Measurements from ENCODE around the gene IFITM10.

IFITM10 gene

GRCh38 chr11:1763796-1764661 is 13.6 kb upstream of the IFITM10 start, which contains the start of gene CTSD:
Gene CTSD (minus strand): TSS chr11:1763927. CDS start chr11:1763859, 68 bp downstream.
- peak; percentile 75 to 88 (median 86) for DNase-seq (ENCODE audit: low read depth in 3 of 3)

GRCh38 chr11:1763336-1763795 is 13.0 kb upstream of the IFITM10 start:
- no peak for DNase-seq (ENCODE audit: low read depth in 3 of 3)

- DNase-seq (ENCODE audit: low read depth in 3 of 3), result no peak
Observed at GRCh38 chr11:1762537-1763302, 12.3 kb upstream of the IFITM10 start.

DNA sequence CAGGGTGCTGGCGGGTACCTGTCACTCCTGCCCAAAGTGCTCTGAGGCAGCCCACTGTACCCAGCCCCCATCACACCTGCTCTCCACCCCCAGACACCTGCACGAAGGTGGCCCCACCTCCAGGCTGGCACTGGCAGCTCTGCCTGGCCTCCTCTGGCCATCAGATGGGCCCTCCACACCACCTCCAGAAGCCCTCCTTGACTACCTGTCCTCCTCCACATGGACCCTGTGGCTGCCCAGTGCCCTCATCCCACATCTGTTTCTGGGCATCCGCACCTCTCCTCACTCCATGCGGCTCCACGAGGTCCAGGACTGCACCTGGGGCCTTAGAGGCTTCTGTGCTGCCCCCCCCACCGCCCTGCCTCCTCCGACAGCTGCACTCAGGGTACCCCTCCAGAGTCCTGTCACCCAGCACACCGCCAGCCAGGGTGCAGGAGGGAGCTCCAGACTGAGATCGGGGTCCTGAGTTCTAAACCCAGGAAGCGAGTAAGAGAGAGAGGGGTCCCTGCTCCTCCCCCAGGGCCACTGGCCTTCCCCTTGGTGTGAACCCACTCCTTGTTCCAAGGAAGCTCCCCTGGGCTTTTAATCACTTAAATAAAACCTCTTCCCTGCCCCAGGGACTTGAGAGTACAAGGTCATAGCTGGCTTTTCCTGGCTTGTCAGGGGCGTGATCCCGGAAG is 11.6 kb upstream of the IFITM10 start:
- DNase-seq (ENCODE audit: low read depth in 3 of 3), result no peak

DNA sequence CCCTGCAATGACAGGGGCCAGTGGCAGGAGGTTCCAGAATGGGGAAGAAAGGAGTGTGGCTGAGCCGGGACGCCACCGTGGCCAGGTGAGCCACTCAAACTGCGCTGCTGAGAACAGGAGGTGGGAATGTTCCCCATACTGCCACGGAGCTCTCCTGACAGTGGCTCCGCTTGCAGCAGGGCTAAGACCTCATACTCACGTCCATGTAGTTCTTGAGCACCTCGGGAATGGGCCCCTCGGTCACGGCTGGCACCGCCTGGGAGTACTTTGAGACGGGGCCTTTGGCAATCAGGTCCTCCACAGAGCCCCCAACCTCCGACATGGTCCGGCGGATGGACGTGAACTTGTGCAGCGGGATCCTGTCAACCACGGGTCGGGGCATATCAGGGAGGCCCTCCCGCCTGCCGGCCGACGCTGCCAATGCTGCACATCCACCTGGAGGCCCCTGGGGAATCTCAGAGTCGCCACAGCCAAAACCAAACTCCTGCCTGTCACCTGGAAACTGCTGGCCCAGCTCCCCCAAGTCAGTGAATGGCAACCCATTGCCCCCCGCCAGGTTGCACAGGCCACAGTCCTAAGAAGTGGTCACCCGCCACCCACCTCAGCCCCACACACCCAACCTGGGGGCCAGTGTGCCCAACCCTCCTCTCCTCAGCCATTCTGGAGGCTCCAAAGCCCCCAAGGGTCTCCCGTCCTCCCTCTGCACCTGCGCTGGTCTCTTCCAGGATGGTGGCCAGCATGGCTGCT is 10.9 kb upstream of the IFITM10 start:
- DNase-seq (ENCODE audit: low read depth in 3 of 3), result no peak

DNA sequence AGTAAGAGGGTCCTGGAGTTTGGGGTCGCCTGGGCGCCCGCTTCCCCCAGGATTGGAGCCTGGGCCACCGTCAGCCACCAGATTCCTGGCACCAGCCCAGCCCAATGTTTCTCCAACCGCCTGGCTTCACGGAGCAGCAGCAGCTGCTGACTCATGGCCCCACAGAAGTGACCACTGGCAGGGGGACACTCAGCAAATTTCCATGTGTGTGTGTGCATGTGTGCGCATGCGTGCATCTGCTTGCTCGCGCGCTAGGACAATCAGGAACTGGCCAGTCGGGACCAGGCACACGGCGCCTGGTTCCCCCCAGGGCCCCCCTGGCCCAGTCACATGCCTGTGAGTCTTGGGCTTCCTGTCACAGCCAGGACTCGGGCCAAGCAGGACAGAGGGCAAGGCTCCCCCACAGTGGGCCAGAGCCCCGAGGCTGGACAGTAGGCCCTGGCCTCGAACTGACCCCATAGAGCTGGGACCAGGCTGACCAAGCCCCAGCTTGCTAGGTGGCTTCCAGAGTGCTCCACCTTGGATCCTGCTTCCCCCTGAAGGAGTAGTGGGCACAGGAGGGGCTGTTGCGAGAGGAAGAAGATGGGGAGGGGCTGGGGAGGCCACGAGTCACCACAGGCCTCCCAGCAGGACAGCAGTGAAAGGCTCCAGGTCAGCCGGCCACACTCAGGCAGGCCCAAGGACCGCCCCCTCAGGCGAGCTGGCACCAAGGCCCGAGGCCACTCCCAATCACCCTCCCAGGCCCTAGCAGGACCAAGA is 10.1 kb upstream of the IFITM10 start:
- no peak for DNase-seq (ENCODE audit: low read depth in 3 of 3)

- DNase-seq (ENCODE audit: low read depth in 3 of 3), result no peak
Observed at GRCh38 chr11:1759851-1760220, 9.4 kb upstream of the IFITM10 start.

DNA sequence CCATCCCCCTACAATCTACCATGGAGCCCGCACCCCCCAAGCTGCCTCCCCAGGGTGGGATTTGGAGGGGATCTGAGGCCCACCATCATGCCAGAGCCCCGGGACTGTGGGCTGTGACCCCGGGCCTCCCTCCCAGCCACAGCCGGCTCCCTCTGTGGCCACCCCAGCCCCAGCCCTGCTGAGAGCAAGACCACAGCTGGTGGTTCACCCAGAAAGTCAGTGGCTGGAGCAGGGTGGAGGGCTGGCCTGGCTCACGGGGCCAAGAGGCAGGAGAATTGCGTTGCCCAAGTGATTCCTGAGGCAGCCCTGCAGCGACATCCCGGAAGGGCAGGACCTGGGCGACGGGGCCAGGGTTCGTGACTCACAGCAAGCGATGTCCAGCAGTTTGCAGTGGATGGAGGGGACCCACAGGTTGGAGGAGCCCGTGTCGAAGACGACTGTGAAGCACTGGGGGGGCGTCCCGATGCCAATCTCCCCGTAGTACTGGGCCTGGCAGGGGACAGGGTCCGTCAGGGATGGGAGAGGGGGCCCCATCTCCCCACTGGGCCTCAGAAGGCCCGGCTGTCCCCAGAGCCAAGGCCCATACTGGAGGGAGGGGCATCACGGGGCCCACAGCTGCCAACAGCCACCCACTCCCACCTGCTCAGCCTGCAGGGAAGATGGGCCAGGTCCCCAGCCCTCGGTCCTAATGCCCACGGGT is 8.9 kb upstream of the IFITM10 start:
- DNase-seq (ENCODE audit: low read depth in 3 of 3), result no peak

GRCh38 chr11:1758611-1759150 is 8.3 kb upstream of the IFITM10 start:
- no peak for DNase-seq (ENCODE audit: low read depth in 3 of 3)

GRCh38 chr11:1757861-1758610 is 7.6 kb upstream of the IFITM10 start:
- DNase-seq (ENCODE audit: low read depth in 3 of 3), result no peak

DNA sequence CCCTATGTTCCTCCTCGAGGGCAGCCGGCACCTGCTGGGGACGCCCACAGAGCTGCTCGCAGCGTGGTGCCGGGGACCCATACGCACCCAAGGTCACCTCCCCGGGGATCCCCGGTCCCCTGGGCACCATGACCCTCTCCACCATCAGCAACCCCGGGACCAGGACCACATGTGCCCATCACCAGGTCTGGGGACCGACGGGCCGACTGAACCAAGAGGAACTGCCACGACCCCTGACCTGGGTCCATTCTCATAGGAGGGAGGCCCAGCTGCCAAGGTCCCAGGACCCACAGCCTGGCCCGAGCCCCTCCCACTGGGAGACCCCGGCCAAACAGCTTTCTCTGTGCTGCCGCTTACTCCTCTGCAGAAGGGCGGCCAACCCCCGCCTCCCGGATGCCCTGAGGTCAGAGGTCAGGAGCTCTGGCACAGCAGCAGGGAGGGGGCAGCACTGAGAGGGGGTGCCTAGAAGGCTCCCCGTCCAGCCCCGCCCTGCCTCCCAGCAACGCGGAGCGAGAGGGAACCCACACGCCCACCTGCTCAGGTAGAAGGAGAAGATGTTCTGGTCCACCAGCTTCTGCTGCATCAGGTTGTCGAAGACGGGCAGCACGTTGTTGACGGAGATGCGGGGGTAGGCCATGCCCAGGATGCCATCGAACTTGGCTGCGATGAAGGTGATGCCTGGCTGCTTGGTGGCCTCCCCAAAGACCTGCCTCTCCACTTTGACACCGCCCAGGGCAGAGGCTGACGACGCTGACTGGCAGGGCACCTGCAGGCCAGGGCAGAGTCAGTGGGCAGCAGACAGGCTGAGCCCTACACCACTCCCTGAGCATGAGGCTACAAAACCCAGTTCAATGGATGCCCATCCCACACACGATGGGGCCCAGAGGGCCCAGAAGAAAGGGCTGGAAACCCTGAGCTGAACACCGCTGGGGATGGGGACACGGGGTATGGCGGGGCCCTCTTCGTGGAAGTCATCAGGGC is 6.7 kb upstream of the IFITM10 start:
- no peak for DNase-seq (ENCODE audit: low read depth in 3 of 3)

- no peak for DNase-seq (ENCODE audit: low read depth in 3 of 3)
Observed at GRCh38 chr11:1755692-1756561, 5.5 kb upstream of the IFITM10 start.

DNA sequence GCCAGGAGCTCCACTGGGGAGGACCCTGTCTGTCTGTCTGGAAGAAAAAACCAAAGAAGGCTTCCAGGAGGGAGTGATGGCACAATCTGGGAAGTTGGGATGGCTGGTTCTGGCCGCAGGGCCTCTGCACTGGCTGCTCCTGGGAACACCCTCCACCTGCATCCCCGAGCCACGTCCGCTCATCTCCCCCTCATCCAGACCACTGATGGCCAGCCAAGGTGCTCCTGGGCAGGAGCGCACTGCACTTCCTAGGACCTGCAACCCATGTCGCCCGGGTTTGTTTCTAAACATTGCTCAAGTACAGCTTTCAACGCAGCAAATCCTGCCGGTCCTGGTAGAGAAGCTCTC is 4.9 kb upstream of the IFITM10 start:
- no peak for DNase-seq (ENCODE audit: low read depth in 3 of 3)

- DNase-seq (ENCODE audit: low read depth in 3 of 3), result no peak
Observed at GRCh38 chr11:1754376-1755150, 4.2 kb upstream of the IFITM10 start.

GRCh38 chr11:1753929-1754305 is 3.5 kb upstream of the IFITM10 start:
- DNase-seq (ENCODE audit: low read depth in 3 of 3), result no peak

GRCh38 chr11:1753229-1753928 is 3.0 kb upstream of the IFITM10 start:
- no peak for DNase-seq (ENCODE audit: low read depth in 3 of 3)

All from stimulated activated CD4-positive, alpha-beta T cell treated with anti-CD3 and anti-CD28 coated beads, TNF-alpha, amount 100 ng/mL, for 48 hours (primary cell).